ENCODE measurements around the gene RELT.

DNA sequence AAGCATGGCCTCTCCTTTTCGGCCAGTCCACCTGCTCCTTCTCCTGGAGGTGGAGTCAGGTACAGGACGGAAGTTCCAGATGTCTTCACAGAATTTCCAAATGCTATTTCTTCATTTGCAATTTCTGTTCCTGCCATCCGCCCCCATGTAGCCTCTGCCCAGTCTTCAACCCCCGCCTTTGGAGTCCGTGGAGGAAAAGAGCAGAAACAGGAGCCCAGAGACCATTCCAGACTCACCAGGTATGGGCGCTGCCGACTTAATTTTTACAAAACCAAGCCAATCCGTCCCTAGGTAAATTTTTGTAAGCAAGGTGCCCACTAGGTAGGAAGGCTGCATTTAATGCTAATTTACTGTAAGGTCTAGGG is 28.9 kb downstream of the RELT start:
- TF ChIP-seq, protein P1, sequence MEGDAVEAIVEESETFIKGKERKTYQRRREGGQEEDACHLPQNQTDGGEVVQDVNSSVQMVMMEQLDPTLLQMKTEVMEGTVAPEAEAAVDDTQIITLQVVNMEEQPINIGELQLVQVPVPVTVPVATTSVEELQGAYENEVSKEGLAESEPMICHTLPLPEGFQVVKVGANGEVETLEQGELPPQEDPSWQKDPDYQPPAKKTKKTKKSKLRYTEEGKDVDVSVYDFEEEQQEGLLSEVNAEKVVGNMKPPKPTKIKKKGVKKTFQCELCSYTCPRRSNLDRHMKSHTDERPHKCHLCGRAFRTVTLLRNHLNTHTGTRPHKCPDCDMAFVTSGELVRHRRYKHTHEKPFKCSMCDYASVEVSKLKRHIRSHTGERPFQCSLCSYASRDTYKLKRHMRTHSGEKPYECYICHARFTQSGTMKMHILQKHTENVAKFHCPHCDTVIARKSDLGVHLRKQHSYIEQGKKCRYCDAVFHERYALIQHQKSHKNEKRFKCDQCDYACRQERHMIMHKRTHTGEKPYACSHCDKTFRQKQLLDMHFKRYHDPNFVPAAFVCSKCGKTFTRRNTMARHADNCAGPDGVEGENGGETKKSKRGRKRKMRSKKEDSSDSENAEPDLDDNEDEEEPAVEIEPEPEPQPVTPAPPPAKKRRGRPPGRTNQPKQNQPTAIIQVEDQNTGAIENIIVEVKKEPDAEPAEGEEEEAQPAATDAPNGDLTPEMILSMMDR (IDR thresholded peaks at IDR 0.05) = no peak
- TF ChIP-seq EP300 (IDR thresholded peaks at IDR 0.05) (no peak), POLR2A (IDR thresholded peaks at IDR 0.05) (no peak), POLR2AphosphoS5 (IDR thresholded peaks at IDR 0.05) (no peak)
